ENCODE measurements around the gene TPRN. TPM values are rescaled to one million over a fixed set of nuclear protein-coding genes. Genes with fewer than 3 reads are reported as not detected.

Gene TPRN
- total RNA-seq, 1 donor from 2014 or later = 19.0 TPM

- ATAC-seq (ENCODE audit: poor library complexity) = peak; percentile 64
- no peak for DNase-seq
- intact Hi-C loops (cut with DNase I) = no loop called here
Observed at GRCh38 chr9:137168904-137169856, 31.4 kb downstream of the TPRN start.

- intact Hi-C loops (cut with DNase I) = no loop called here
Observed at GRCh38 chr9:137168573-137168903, 32.0 kb downstream of the TPRN start.

GRCh38 chr9:137167747-137168572 is 32.6 kb downstream of the TPRN start:
- intact Hi-C loops (cut with DNase I) = no loop called here
- peak; percentile 8 for ATAC-seq (ENCODE audit: poor library complexity)
- no peak for DNase-seq

More at GRCh38 chr9:137168573-137168903, 32.0 kb downstream of the TPRN start:
- DNase-seq (no peak), ATAC-seq (ENCODE audit: poor library complexity) (peak; percentile 19)

- intact Hi-C loops (cut with DNase I) = no loop called here
- no peak for ATAC-seq (ENCODE audit: poor library complexity)
- DNase-seq = no peak
Observed at GRCh38 chr9:137167277-137167746, 33.2 kb downstream of the TPRN start.

GRCh38 chr9:137166380-137167229 is 33.9 kb downstream of the TPRN start:
- intact Hi-C loops (cut with DNase I) = no loop called here
- DNase-seq = no peak
- no peak for ATAC-seq (ENCODE audit: poor library complexity)

GRCh38 chr9:137165250-137165836 is 35.2 kb downstream of the TPRN start:
- DNase-seq (no peak), ATAC-seq (ENCODE audit: poor library complexity) (no peak)
- intact Hi-C loops (cut with DNase I) = no loop called here

GRCh38 chr9:137164370-137165249 is 35.9 kb downstream of the TPRN start:
- DNase-seq (no peak), ATAC-seq (ENCODE audit: poor library complexity) (no peak)
- intact Hi-C loops (cut with DNase I) = no loop called here

GRCh38 chr9:137163805-137164204 is 36.7 kb downstream of the TPRN start:
- ATAC-seq (ENCODE audit: poor library complexity) (no peak), DNase-seq (no peak)
- intact Hi-C loops (cut with DNase I) = no loop called here

- intact Hi-C loops (cut with DNase I) = no loop called here
- DNase-seq (no peak), ATAC-seq (ENCODE audit: poor library complexity) (peak; percentile 41)
Observed at GRCh38 chr9:137163365-137163715, 37.2 kb downstream of the TPRN start.

- intact Hi-C loops (cut with DNase I) = no loop called here
- ATAC-seq (ENCODE audit: poor library complexity) (peak; percentile 75), DNase-seq (no peak)
Observed at GRCh38 chr9:137162505-137163364, 37.8 kb downstream of the TPRN start.

GRCh38 chr9:137161558-137162486 is 38.7 kb downstream of the TPRN start:
- ATAC-seq (ENCODE audit: poor library complexity) (no peak), DNase-seq (no peak)
- intact Hi-C loops (cut with DNase I) = no loop called here

GRCh38 chr9:137160716-137161557 is 39.6 kb downstream of the TPRN start:
- ATAC-seq (ENCODE audit: poor library complexity) (no peak), DNase-seq (no peak)
- intact Hi-C loops (cut with DNase I) = no loop called here

GRCh38 chr9:137160054-137160425 is 40.5 kb downstream of the TPRN start:
- intact Hi-C loops (cut with DNase I) = no loop called here
- DNase-seq (no peak), ATAC-seq (ENCODE audit: poor library complexity) (no peak)

- DNase-seq = no peak
- ATAC-seq (ENCODE audit: poor library complexity) = no peak
Observed at GRCh38 chr9:137159105-137160053, 41.2 kb downstream of the TPRN start.

More at GRCh38 chr9:137159105-137160053, 41.2 kb downstream of the TPRN start:
- intact Hi-C loops (cut with DNase I) = no loop called here

All from Right ventricle myocardium superior (tissue), 1 donor.